Loucy (cell line): ENCODE data around the gene MYH13.

ENCODE experiments used
- CTCF ChIP-seq: fragments of 200-600 bp; sonication (generic); conservative IDR thresholded peaks from 2 replicates; pipeline ENCODE4 v1.5.1; 2014; ENCODE audit warnings: mild to moderate bottlenecking, antibody characterized with exemption, low read length
- EZH2phosphoT487 ChIP-seq: fragments of 200-600 bp; IDR thresholded peaks from 2 replicates; pipeline ENCODE4 v1.6.1; 2018; ENCODE audit warnings: antibody characterized with exemption, mild to moderate bottlenecking, moderate library complexity, borderline replicate concordance

- no peak for TF ChIP-seq CTCF
- TF ChIP-seq EZH2phosphoT487 = no peak
Measured at GRCh38 chr17:10421211-10421610, 48.4 kb upstream of the MYH13 start.
